ENCODE measurements around the gene AVL9. TPM values are rescaled to one million over a fixed set of nuclear protein-coding genes. Genes with fewer than 3 reads are reported as not detected.

AVL9 gene
- total RNA-seq, 1 donor, result 26.9 TPM

DNA sequence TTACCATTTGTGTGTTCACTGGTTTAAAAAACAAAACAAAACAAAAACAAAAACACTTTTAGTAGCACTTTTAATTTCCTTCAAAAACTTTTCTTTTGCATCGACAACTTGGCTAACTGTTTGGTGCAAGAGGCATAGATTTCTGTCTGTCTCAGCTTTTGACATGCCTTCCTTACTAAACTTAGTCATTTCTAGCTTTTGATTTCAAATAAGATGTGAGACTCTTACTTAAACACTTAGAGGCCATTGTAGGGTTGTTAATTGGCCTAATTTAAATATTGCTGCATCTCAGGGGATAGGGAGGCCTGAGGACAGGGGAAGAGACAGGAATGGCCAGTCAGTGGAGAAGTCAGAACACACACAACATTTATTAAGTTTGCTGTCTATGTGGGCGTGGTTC lies 66.3 kb downstream of the AVL9 start:
- H3K4me3 ChIP-seq (ENCODE audit: low read depth, low read length), result no peak overlapping the region
- TF ChIP-seq, protein P1, sequence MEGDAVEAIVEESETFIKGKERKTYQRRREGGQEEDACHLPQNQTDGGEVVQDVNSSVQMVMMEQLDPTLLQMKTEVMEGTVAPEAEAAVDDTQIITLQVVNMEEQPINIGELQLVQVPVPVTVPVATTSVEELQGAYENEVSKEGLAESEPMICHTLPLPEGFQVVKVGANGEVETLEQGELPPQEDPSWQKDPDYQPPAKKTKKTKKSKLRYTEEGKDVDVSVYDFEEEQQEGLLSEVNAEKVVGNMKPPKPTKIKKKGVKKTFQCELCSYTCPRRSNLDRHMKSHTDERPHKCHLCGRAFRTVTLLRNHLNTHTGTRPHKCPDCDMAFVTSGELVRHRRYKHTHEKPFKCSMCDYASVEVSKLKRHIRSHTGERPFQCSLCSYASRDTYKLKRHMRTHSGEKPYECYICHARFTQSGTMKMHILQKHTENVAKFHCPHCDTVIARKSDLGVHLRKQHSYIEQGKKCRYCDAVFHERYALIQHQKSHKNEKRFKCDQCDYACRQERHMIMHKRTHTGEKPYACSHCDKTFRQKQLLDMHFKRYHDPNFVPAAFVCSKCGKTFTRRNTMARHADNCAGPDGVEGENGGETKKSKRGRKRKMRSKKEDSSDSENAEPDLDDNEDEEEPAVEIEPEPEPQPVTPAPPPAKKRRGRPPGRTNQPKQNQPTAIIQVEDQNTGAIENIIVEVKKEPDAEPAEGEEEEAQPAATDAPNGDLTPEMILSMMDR (IDR thresholded peaks at IDR 0.05; ENCODE audit: insufficient read depth, low read length), result no peak
- no peak for DNase-seq (ENCODE audit: low read depth)

DNA sequence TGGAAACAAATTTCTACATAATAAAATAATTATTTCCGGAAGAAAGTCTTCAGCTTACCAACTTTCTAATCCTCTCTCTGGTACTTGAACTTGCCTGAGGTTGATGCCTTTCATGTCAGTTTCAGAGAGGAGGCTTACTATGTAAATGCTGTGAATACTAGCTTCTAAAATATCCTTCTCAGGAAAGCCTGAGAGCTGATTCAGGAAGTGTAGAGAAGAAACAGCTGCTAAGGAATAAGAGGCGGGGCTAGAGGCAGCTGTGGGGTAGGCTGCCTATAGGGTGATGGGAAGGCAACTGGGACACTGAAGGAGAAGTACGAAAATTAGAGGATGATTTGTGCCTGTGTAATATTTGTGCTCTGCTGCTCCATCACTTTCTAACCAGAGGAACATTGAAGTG lies 69.3 kb downstream of the AVL9 start:
- H3K4me3 ChIP-seq (ENCODE audit: low read depth, low read length), result no peak overlapping the region
- TF ChIP-seq, protein P1 (IDR thresholded peaks at IDR 0.05; ENCODE audit: insufficient read depth, low read length), result no peak
- DNase-seq (ENCODE audit: low read depth), result peak; percentile 10

DNA sequence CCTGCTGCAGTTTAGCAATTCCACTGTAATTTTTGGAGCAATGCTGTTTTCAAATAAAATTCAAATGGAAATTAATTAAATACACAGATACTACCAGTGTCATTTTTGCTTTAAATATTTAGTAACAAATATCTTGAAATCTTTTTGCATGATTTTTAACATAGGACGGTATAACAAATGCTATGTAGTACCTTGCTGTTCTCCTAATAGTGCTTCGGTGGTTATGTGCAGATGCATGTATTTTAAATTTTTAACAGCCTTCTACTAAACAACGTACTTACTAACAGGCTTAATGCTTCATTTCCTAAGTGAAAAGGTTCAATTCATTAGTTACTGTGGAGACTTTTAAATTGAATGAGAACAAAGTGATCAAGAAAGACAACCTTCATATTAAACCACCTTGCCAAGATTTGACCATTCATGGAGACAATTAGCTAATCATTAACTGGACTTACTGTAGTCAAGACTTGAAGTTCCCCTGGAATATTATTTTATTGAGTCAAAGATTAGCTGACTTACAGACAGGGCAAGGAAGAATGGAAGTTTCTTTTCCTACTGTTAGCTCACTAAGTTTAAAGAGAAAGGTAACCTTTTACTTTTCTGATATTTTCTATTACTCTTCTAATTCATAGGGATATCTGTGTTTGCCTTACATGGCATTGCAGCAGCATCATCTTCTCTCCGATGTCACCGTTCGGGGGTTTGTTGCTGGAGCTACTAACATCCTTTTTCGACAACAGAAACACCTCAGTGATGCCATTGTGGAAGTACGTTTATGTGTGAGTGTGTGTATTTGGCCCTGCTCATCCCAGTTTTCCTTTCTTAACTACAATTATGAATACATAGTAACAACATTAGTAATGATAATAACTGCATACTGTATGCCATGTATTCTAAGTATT lies 74.3 kb downstream of the AVL9 start:
- H3K4me3 ChIP-seq (ENCODE audit: low read depth, low read length), result no peak overlapping the region
- TF ChIP-seq, protein P1 (IDR thresholded peaks at IDR 0.05; ENCODE audit: insufficient read depth, low read length), result no peak
- DNase-seq (ENCODE audit: low read depth), result no peak

DNA sequence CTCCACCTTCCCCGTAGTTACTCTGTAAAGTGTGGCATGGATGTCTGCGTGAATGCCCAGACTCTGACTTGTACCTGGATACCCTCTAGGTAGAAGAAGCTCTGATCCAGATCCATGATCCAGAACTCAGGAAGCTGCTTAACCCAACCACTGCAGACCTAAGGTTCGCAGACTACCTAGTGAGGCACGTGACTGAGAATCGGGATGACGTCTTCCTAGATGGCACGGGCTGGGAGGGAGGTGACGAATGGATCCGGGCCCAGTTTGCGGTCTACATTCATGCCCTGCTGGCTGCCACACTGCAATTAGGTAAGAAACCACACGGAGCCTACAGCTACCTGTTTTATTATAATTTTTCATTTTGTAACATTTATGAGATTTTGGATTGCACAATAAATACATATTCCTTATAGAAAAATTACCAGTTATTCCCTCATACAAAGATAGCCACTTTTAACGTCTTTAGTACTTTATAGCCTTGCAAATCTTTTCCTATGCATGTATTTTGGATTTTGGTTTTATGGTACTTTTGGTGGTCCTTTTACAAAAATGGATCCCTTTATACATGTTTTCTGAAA lies 77.9 kb downstream of the AVL9 start:
- DNase-seq (ENCODE audit: low read depth), result no peak
- no peak overlapping the region for H3K4me3 ChIP-seq (ENCODE audit: low read depth, low read length)
- TF ChIP-seq, protein P1 (IDR thresholded peaks at IDR 0.05; ENCODE audit: insufficient read depth, low read length), result no peak

DNA sequence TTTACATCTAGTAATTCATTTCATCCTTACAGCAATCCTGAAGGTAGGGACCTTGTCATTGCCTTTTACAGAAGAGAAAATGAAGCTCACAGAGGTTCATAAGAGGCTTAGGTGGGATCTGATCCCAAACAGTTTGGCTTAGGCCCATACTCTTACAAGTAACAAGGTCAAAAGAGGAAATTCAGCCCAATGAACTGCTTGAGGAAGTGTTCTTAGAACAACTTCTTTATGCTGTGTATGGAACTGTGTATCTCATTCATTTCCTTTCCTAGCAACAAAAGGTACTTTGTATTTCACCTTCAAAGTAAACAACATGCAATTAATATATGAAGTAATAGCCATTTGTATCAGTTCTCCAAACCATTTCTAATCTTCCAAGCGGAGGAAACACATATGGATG lies 79.3 kb downstream of the AVL9 start:
- H3K4me3 ChIP-seq (ENCODE audit: low read depth, low read length), result no peak overlapping the region
- no peak for DNase-seq (ENCODE audit: low read depth)
- TF ChIP-seq, protein P1 (IDR thresholded peaks at IDR 0.05; ENCODE audit: insufficient read depth, low read length), result no peak

DNA sequence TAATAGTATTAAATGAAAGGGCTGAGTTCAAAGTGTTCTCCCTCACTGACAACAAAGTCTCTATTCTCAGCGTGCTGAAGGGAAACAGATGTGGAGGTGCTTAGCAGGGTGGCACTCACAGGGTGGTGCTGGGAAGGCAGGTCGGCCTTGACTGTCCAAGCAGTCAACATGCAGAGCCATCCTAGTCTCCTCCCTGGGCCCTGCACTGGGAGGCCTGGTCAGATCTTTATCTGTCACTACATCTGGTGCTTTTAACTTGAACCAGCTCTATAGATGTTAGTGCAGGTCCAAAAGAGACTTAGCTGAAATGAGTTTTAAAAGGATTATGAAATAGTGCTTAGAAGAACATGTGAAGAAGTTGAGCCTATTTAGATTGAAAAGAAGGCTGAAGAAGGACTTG lies 82.1 kb downstream of the AVL9 start:
- DNase-seq (ENCODE audit: low read depth), result no peak
- no peak overlapping the region for H3K4me3 ChIP-seq (ENCODE audit: low read depth, low read length)
- TF ChIP-seq, protein P1 (IDR thresholded peaks at IDR 0.05; ENCODE audit: insufficient read depth, low read length), result no peak

Measured in fibroblast of the aortic adventitia (primary cell).